Bone marrow (tissue), 2 donors: ENCODE data around the gene ATIC.

Source experiments
- DNase-seq, 2 donors: peaks; one replicate each; lab custom pipeline; 2025; lab: John Stamatoyannopoulos, UW

The ATIC gene

DNA sequence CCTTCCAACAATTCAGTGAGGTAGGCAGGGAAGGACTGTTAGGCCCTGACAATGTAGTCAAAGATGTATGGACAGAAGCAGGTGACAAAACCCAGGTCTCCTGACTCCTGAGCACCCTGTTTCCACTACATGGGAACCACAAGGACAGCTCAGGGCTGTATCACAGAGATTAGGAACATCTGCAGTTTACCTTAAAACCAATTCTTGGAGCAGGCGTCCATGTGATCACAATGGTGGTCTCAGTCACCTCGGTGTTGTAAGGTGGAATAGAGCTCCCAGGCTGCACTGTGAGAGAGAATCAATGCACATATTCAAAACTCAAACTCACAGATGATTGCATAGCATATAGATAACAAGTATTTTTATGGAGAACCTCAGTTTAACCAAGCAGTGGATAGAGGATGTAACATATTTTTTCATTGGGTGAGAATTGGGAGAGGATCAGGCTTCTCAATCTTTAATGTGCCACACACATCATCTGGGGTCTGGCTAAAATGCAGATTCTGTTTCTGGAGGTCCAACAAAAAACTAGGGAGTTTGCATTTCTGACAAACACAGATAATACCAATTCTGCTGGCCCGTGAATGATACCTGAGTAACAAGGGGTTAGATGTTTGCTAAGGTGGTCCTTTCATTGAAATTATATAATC lies 87.3 kb downstream of the ATIC start:
- no peak for DNase-seq
